Hepatocyte (in vitro differentiated cells): ENCODE data around the gene TBCA. TPM values are rescaled to one million over a fixed set of nuclear protein-coding genes. Genes with fewer than 3 reads are reported as not detected.

ENCODE experiments used
- DNase-seq: peaks from one replicate; pipeline ENCODE4 v3.0.0-alpha.2; 2016; ENCODE audit warnings: low spot score
- H2AFZ ChIP-seq: fragments of 200-600 bp; sonication (generic); 2 replicates; pipeline ENCODE4 v1.6.0; 2016; ENCODE audit warnings: antibody characterized with exemption, mild to moderate bottlenecking
- H3K27ac ChIP-seq: fragments of 200-600 bp; sonication (generic); 2 replicates; pipeline ENCODE4 v1.5.1; 2016; ENCODE audit warnings: mild to moderate bottlenecking
- H3K27me3 ChIP-seq: fragments of 200-600 bp; sonication (generic); 2 replicates; pipeline ENCODE4 v1.6.1; 2016
- H3K36me3 ChIP-seq: fragments of 200-600 bp; sonication (generic); replicated peaks from 2 replicates; pipeline ENCODE4 v1.5.1; 2016; ENCODE audit warnings: low read depth; ENCODE audit not compliant: insufficient read depth
- H3K4me1 ChIP-seq: fragments of 200-600 bp; sonication (generic); 2 replicates; pipeline ENCODE4 v1.5.1; 2016; ENCODE audit warnings: mild to moderate bottlenecking, moderate library complexity; ENCODE audit not compliant: insufficient read depth
- H3K4me2 ChIP-seq: fragments of 200-600 bp; sonication (generic); 2 replicates; pipeline ENCODE4 v1.6.0; 2016
- H3K4me3 ChIP-seq: fragments of 200-600 bp; sonication (generic); 2 replicates; pipeline ENCODE4 v1.5.1; 2016; ENCODE audit warnings: mild to moderate bottlenecking
- H3K79me2 ChIP-seq: fragments of 200-600 bp; sonication (generic); 2 replicates; pipeline ENCODE4 v1.6.0; 2017; ENCODE audit warnings: mild to moderate bottlenecking
- H3K9me2 ChIP-seq: fragments of 200-600 bp; sonication (generic); replicated peaks from 2 replicates; pipeline ENCODE4 v1.6.0; 2017; ENCODE audit warnings: mild to moderate bottlenecking; ENCODE audit not compliant: insufficient read depth
- H3K9me3 ChIP-seq: fragments of 200-600 bp; sonication (generic); 2 replicates; pipeline ENCODE4 v1.5.1; 2016; ENCODE audit warnings: low read depth, mild to moderate bottlenecking
- H4K20me1 ChIP-seq: fragments of 200-600 bp; sonication (generic); 2 replicates; pipeline ENCODE4 v1.6.0; 2016; ENCODE audit warnings: mild to moderate bottlenecking; ENCODE audit not compliant: insufficient read depth, poor library complexity, severe bottlenecking
- EZH2 ChIP-seq: fragments of 200-600 bp; sonication (generic); IDR thresholded peaks from 2 replicates; pipeline ENCODE4 v1.6.1; 2016; ENCODE audit warnings: antibody characterized with exemption, mild to moderate bottlenecking, borderline replicate concordance
- EZH2phosphoT487 ChIP-seq: fragments of 200-600 bp; sonication (generic); IDR thresholded peaks from one replicate; pipeline ENCODE4 v1.6.1; 2018; ENCODE audit warnings: antibody characterized with exemption, mild to moderate bottlenecking, low read depth, moderate library complexity; ENCODE audit not compliant: unreplicated experiment, severe bottlenecking
- WGBS: methylation state at CpG from one replicate; pipeline ENCODE4 v1.1.6; 2016; ENCODE audit warnings: low lambda C conversion rate; ENCODE audit errors: missing lambda C conversion rate; 5-methylcytosine and 5-hydroxymethylcytosine counted together
- polyA plus RNA-seq: library from polyadenylated mRNA; unstranded; fragments of >200 nt; fragmentation: Nextera tagmentation; extraction: Ambion mirVana; gene quantifications from 2 replicates; pipeline ENCODE4 v1.2.1, GENCODE V29; 2016
- total RNA-seq: library from RNA; depleted of rRNA; stranded (reverse); fragments of >200 nt; gene quantifications from 2 replicates; pipeline ENCODE4 v1.2.3, GENCODE V29; 2014
- TF ChIP-seq, protein P1 (sequence below): fragments of 200-600 bp; sonication (generic); IDR thresholded peaks from 2 replicates; pipeline ENCODE4 v1.5.1; 2016; ENCODE audit warnings: antibody characterized with exemption, mild to moderate bottlenecking; ENCODE audit not compliant: poor library complexity

TBCA gene
- total and polyA plus RNA-seq, 2 experiments from 2014 or later = 278 to 282 TPM

- no peak for TF ChIP-seq EZH2phosphoT487
- TF ChIP-seq, protein P1, sequence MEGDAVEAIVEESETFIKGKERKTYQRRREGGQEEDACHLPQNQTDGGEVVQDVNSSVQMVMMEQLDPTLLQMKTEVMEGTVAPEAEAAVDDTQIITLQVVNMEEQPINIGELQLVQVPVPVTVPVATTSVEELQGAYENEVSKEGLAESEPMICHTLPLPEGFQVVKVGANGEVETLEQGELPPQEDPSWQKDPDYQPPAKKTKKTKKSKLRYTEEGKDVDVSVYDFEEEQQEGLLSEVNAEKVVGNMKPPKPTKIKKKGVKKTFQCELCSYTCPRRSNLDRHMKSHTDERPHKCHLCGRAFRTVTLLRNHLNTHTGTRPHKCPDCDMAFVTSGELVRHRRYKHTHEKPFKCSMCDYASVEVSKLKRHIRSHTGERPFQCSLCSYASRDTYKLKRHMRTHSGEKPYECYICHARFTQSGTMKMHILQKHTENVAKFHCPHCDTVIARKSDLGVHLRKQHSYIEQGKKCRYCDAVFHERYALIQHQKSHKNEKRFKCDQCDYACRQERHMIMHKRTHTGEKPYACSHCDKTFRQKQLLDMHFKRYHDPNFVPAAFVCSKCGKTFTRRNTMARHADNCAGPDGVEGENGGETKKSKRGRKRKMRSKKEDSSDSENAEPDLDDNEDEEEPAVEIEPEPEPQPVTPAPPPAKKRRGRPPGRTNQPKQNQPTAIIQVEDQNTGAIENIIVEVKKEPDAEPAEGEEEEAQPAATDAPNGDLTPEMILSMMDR = no peak
- Histone ChIP-seq H3K4me3 (no peak overlapping the region), H3K4me1 (no peaks in the 10 kb centered on the region), H3K27ac (no peak overlapping the region), H3K79me2 (no peaks in the 10 kb centered on the region), H3K9me2 (no peaks in the 10 kb centered on the region), H3K9me3 (no peaks in the 10 kb centered on the region), H4K20me1 (no peaks in the 10 kb centered on the region), H2AFZ (no peak overlapping the region), H3K36me3 (no peaks in the 10 kb centered on the region), H3K27me3 (no peaks in the 10 kb centered on the region), H3K4me2 (no peak overlapping the region)
- 89% methylated on average over 2 of the region's 2 CpGs for WGBS
- DNase-seq = no peak
Observed at GRCh38 chr5:77791356-77791755, 15.2 kb upstream of the TBCA start.

DNA sequence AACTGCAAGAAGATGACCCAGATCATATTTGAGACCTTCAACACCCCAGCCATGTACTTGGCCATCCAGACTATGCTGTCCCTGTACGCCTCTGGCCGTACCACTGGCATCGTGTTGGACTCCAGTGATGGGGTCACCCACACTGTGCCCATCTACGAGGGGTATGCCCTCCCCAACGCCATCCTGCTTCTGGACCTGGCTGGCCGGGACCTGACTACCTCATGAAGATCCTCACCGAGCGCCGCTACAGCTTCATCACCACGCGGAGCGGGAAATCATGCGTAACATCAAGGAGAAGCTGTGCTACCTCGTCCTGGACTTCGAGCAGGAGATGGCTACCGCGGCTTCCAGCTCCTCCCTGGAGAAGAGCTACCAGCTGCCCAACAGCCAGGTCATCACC is 9.1 kb upstream of the TBCA start:
- no peaks in the 10 kb centered on the region for H3K9me3 ChIP-seq
- H3K27ac ChIP-seq = no peak overlapping the region
- H2AFZ ChIP-seq = no peak overlapping the region
- WGBS = 95% methylated on average over 17 of the region's 17 CpGs
- no peaks in the 10 kb centered on the region for H3K36me3 ChIP-seq
- TF ChIP-seq, protein P1 = no peak
- TF ChIP-seq EZH2 (no peak), EZH2phosphoT487 (no peak)
- no peak for DNase-seq
- no peak overlapping the region for H3K4me2 ChIP-seq
- no peaks in the 10 kb centered on the region for H3K9me2 ChIP-seq
- H3K4me1 ChIP-seq = no peaks in the 10 kb centered on the region
- H3K4me3 ChIP-seq = no peak overlapping the region
- H4K20me1 ChIP-seq = no peaks in the 10 kb centered on the region
- H3K27me3 ChIP-seq = no peaks in the 10 kb centered on the region
- H3K79me2 ChIP-seq = no peaks in the 10 kb centered on the region

DNA sequence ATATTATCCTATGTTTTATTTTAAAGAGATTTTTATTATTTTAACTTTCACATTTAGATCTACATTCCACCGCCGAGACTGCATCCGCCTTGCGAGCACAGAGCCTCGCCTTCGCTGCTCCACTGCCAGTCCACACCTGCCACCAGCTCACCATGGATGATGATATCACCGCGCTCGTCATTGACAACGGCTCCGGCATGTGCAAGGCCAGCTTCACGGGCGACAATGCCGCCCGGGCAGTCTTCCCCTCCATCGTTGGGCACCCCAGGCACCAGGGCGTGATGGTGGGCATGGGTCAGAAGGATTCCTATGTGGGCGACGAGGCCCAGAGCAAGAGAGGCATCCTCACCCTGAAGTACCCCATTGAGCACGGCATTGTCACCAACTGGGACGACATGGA is 8.6 kb upstream of the TBCA start:
- WGBS = 95% methylated on average over 21 of the region's 21 CpGs
- TF ChIP-seq, protein P1 = no peak
- TF ChIP-seq EZH2 = no peak
- TF ChIP-seq EZH2phosphoT487 = no peak
- Histone ChIP-seq H3K4me3 (no peak overlapping the region), H3K4me1 (no peaks in the 10 kb centered on the region), H3K4me2 (no peak overlapping the region), H3K27ac (no peak overlapping the region), H3K79me2 (no peaks in the 10 kb centered on the region), H3K36me3 (no peaks in the 10 kb centered on the region), H2AFZ (no peak overlapping the region), H3K27me3 (no peaks in the 10 kb centered on the region), H3K9me2 (no peaks in the 10 kb centered on the region), H4K20me1 (no peaks in the 10 kb centered on the region), H3K9me3 (no peaks in the 10 kb centered on the region)
- DNase-seq = no peak

- no peak for DNase-seq
- no peaks in the 10 kb centered on the region for H4K20me1 ChIP-seq
- no peaks in the 10 kb centered on the region for H3K79me2 ChIP-seq
- H3K4me3 ChIP-seq = no peak overlapping the region
- H3K4me2 ChIP-seq = no peak overlapping the region
- H3K9me3 ChIP-seq = no peaks in the 10 kb centered on the region
- no peaks in the 10 kb centered on the region for H3K36me3 ChIP-seq
- TF ChIP-seq EZH2phosphoT487 = no peak
- TF ChIP-seq, protein P1 = no peak
- TF ChIP-seq EZH2 = no peak
- WGBS = 75% methylated on average over 1 of the region's 1 CpG
- no peak overlapping the region for H3K27ac ChIP-seq
- no peaks in the 10 kb centered on the region for H3K27me3 ChIP-seq
- no peaks in the 10 kb centered on the region for H3K4me1 ChIP-seq
- no peaks in the 10 kb centered on the region for H3K9me2 ChIP-seq
- no peak overlapping the region for H2AFZ ChIP-seq
Observed at GRCh38 chr5:77781076-77781475, 4.9 kb upstream of the TBCA start.
